Brain microvascular endothelial cell (primary cell): ENCODE results near the gene ITGA4.

Experiments
- DNase-seq: peaks from one replicate; pipeline ENCODE4 v3.0.0-alpha.2; 2020
- H3K27ac ChIP-seq: fragments of 250-450 bp; sonication (Bioruptor Pico); 2 replicates; pipeline ENCODE4 v1.5.1; 2020; ENCODE audit warnings: mild to moderate bottlenecking, moderate library complexity
- H3K27me3 ChIP-seq: fragments of 250-450 bp; sonication (Bioruptor Pico); replicated peaks from 2 replicates; pipeline ENCODE4 v1.5.1; 2020; ENCODE audit warnings: mild to moderate bottlenecking
- H3K36me3 ChIP-seq: fragments of 250-450 bp; sonication (Bioruptor Pico); replicated peaks from 2 replicates; pipeline ENCODE4 v1.5.1; 2020; ENCODE audit warnings: mild to moderate bottlenecking
- H3K4me3 ChIP-seq: 2 replicates; pipeline ENCODE4 v1.5.1; 2011; ENCODE audit warnings: low read depth, mild to moderate bottlenecking, control low read depth, low read length, moderate library complexity
- in situ Hi-C: cut with HindIII; loops from 2 replicates; pipeline ENCODE4 v1.10.0; 2017; ENCODE audit warnings: low sequenced_read_pairs, low pct_ligation_motif_present
- TF ChIP-seq, protein P1 (sequence below): IDR thresholded peaks from 2 replicates; pipeline ENCODE4 v1.5.1; 2011; ENCODE audit warnings: low read depth, mild to moderate bottlenecking, moderate library complexity, low read length, control low read depth, inconsistent platforms; ENCODE audit errors: missing control alignments

ITGA4 gene

DNA sequence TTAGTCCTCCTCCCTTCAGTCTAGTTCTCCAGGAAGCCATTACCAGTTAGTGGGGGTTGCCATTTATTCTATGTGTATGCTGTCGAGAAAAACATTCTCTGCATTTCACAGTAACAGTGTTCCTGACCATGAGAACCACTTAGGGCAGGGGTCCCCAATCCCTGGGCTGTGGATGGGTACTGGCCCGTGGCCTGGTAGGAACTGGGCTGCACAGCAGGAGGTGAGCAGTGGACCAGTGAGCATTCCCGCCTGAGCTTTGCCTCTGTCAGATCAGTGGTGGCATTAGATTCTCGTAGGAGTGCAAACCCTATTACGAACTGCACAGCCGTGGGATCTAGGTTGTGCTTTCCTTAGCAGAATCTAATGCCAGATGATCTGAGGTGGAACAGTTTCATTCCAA lies 15.8 kb downstream of the ITGA4 start:
- H3K4me3 ChIP-seq: no peak overlapping the region
- no peak overlapping the region for H3K27ac ChIP-seq
- no peaks in the 10 kb centered on the region for H3K27me3 ChIP-seq
- TF ChIP-seq, protein P1, sequence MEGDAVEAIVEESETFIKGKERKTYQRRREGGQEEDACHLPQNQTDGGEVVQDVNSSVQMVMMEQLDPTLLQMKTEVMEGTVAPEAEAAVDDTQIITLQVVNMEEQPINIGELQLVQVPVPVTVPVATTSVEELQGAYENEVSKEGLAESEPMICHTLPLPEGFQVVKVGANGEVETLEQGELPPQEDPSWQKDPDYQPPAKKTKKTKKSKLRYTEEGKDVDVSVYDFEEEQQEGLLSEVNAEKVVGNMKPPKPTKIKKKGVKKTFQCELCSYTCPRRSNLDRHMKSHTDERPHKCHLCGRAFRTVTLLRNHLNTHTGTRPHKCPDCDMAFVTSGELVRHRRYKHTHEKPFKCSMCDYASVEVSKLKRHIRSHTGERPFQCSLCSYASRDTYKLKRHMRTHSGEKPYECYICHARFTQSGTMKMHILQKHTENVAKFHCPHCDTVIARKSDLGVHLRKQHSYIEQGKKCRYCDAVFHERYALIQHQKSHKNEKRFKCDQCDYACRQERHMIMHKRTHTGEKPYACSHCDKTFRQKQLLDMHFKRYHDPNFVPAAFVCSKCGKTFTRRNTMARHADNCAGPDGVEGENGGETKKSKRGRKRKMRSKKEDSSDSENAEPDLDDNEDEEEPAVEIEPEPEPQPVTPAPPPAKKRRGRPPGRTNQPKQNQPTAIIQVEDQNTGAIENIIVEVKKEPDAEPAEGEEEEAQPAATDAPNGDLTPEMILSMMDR: no peak
- H3K36me3 ChIP-seq: peaks cover 20% of the 10 kb centered on the region
- in situ Hi-C loops: no loop called here
- no peak for DNase-seq

DNA sequence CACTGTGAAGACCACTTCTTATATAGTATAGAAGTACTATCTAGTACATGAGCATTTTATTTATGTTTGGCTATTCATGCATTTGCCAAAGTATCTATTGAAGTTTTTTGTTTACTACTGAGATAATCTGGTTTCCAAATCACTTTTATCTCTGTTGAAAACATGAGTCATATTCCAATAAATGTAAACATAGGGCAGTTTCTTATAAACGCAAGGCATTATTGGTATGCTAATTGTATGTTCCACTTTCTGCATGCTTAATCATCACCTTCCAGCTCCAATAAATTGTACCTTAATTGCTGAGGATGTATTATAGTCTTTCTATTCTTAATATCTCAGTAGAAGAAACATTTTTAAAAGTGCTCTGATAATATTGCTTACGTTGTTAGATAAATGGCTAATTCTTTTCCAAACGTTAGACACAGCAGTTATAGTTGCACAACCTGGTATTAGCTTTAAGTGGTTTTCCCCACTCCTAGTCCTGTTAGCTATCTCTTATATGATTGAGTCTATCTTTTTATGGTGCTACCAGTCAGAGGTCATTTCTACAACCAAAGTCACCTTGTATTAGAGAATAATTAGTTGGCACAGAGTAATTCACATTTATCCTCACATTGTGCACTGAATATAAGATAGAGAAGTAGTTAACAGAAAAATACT lies 17.2 kb downstream of the ITGA4 start:
- Histone ChIP-seq H3K36me3 (peaks cover 18% of the 10 kb centered on the region), H3K4me3 (no peak overlapping the region), H3K27me3 (no peaks in the 10 kb centered on the region), H3K27ac (no peak overlapping the region)
- in situ Hi-C loops: no loop called here
- no peak for DNase-seq
- TF ChIP-seq, protein P1: no peak

DNA sequence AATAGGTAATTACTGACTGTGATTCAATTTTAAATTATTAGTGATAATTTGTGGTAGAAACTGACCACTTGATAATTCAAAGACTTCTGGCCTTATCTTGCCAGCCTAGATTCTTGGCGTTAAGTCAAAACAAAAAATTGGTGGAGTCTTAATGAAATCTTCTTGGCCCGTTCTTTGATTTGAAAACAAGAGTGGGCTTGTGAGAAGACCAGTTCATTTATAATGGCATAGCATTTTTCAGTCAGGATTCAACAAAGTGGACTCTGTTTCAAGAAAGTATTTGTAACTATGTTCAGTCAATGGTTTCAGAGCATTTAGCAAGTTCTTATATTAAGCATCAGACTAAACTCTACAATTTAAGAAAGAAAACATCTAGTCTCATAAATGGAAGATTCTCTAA lies 26.0 kb downstream of the ITGA4 start:
- TF ChIP-seq, protein P1: no peak
- no peak for DNase-seq
- no peak overlapping the region for H3K4me3 ChIP-seq
- H3K27ac ChIP-seq: no peak overlapping the region
- no peaks in the 10 kb centered on the region for H3K27me3 ChIP-seq
- peaks cover 68% of the 10 kb centered on the region for H3K36me3 ChIP-seq
- in situ Hi-C loops: no loop called here

DNA sequence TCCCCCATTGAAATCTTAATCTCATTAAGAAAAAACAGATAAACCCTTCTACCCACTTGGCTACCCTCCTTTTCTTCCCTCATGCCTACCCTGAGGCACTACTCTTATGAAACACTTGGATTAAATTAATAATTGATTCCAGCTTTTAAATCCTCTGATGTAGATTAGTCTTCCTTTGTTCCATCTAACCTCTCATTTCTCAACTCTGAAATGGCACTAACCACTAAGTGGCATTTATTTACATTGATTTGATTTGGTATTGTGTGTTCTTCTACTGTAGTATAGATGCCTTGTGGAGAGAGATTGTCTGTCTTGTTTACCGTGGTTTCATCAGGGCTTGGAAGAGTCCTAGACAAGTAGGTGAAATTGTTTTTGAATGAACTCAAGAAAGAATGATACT lies 26.7 kb downstream of the ITGA4 start:
- no peak overlapping the region for H3K4me3 ChIP-seq
- peaks cover 73% of the 10 kb centered on the region for H3K36me3 ChIP-seq
- TF ChIP-seq, protein P1: no peak
- no peak overlapping the region for H3K27ac ChIP-seq
- DNase-seq: no peak
- in situ Hi-C loops: no loop called here
- H3K27me3 ChIP-seq: no peaks in the 10 kb centered on the region

DNA sequence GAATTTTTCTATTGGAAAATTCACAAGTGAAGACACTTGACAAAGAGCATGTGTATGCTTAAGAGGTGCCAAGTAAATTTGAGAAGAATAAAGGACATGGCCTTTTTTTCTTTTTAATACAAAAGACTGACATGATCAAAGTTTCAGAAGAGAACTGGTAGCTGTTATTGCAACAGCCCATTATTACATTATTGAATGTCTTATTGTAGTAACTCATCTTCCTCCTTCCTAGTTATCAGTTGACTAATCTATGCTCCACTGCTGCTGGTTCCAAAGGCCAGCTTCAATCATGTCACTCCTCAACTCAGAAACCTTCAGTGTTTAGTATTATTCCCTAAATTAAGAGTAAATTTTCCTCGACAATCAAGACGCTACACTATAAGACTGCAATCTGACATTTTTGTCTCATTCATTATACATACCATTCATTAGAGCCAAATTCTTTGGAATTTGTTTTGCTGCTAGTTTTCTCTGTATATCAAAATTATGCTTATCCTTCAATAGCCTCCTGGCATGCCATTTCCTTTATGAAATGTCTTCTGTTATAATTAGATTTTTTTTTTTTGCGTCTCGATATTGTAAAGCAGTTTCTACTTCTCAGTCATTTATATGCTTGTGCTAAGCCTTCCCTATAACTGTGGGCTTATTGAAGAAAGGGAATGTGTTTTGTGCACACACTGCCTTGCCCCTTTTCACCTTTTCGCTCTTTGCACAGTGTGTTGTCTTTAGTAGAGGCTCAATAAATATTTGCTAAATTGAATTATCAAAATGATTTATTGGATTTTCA lies 27.9 kb downstream of the ITGA4 start:
- Histone ChIP-seq H3K27me3 (no peaks in the 10 kb centered on the region), H3K36me3 (peaks cover 81% of the 10 kb centered on the region), H3K4me3 (no peak overlapping the region), H3K27ac (no peak overlapping the region)
- no peak for DNase-seq
- in situ Hi-C loops: no loop called here
- TF ChIP-seq, protein P1: no peak
